GM12878 (cell line): ENCODE data around the gene FAM200B. TPM values are rescaled to one million over a fixed set of nuclear protein-coding genes. Genes with fewer than 3 reads are reported as not detected.

Experiments
- ATAC-seq: fragments of 200-7000 bp; cut with Tn5 transposase; 3 replicates; pipeline ENCODE4 v1.9.1; 2020; ENCODE audit warnings: mild to moderate bottlenecking, moderate library complexity
- BruUV-seq: library from RNA; stranded (reverse); fragments of 400-500 nt; replicated peaks from 2 replicates; lab custom pipeline; 2021; lab: Mats Ljungman, UMichigan
- CTCF ChIA-PET: fragments of 300-600 bp; sonication (Branson Sonifier 250); formaldehyde crosslinking; extraction: SDS; loops from one replicate; lab custom pipeline; 2021; ENCODE audit warnings: inconsistent platforms; lab: Yijun Ruan, JAX
- POLR2A ChIA-PET: fragments of 350-600 bp; formaldehyde crosslinking; extraction: SDS; loops from one replicate; lab custom pipeline; 2021; ENCODE audit warnings: inconsistent platforms; lab: Charles Lee
- RAD21 ChIA-PET: fragments of 300-600 bp; sonication (Branson Sonifier 250); formaldehyde crosslinking; loops from one replicate; lab custom pipeline; 2023; ENCODE audit warnings: antibody characterized with exemption; ENCODE audit not compliant: unreplicated experiment; lab: Charles Lee
- SMC1A ChIA-PET: fragments of 300-600 bp; sonication (Branson Sonifier 250); formaldehyde crosslinking; loops from one replicate; lab custom pipeline; 2023; ENCODE audit not compliant: unreplicated experiment, uncharacterized antibody; lab: Charles Lee
- DNase-seq: peaks from one replicate; pipeline ENCODE4 v3.0.0-alpha.2; 2011; ENCODE audit warnings: low read depth, low spot score
- FAIRE-seq: peaks from 3 replicates; lab custom pipeline; 2011; peaks lifted over from hg19 to GRCh38; lab: Jason Lieb, UNC
- H2AFZ ChIP-seq: 2 replicates; pipeline ENCODE4 v1.6.0; 2011; ENCODE audit warnings: low read depth, low read length, control low read depth; ENCODE audit not compliant: control insufficient read depth
- H3K27ac ChIP-seq: 2 replicates; pipeline ENCODE4 v1.5.1; 2011; ENCODE audit warnings: control low read depth; ENCODE audit not compliant: control insufficient read depth, insufficient read depth
- H3K27me3 ChIP-seq, 2 experiments: replicated peaks in 1 of 2; 2 replicates each; pipeline versions ENCODE4 v1.6.0 to v1.6.1; 2011; ENCODE audit warnings: low read length in 1 of 2; ENCODE audit not compliant: control insufficient read depth in 2 of 2, insufficient read depth in 2 of 2
- H3K36me3 ChIP-seq, 2 experiments: 2 replicates each; pipeline ENCODE4 v1.5.1; 2011; ENCODE audit warnings: low read length in 1 of 2; ENCODE audit not compliant: control insufficient read depth in 2 of 2, insufficient read depth in 2 of 2
- H3K4me1 ChIP-seq: 2 replicates; pipeline ENCODE4 v1.6.1; 2011; ENCODE audit warnings: mild to moderate bottlenecking, low read length, moderate library complexity, mixed read lengths; ENCODE audit not compliant: control insufficient read depth, insufficient read depth
- H3K4me2 ChIP-seq: 2 replicates; pipeline ENCODE4 v1.6.0; 2011; ENCODE audit warnings: control low read depth; ENCODE audit not compliant: control insufficient read depth, insufficient read depth
- H3K4me3 ChIP-seq: fragments of 200-600 bp; sonication (generic); 2 replicates; pipeline ENCODE4 v1.5.1; 2016
- H3K79me2 ChIP-seq: 2 replicates; pipeline ENCODE4 v1.6.0; 2011; ENCODE audit warnings: low read length; ENCODE audit not compliant: control insufficient read depth, insufficient read depth
- H3K9ac ChIP-seq: 2 replicates; pipeline ENCODE4 v1.8.0; 2011; ENCODE audit warnings: low read length, control low read depth, mixed read lengths; ENCODE audit not compliant: control insufficient read depth, insufficient read depth
- H3K9me3 ChIP-seq: replicated peaks from 3 replicates; pipeline ENCODE4 v1.5.1; 2011; ENCODE audit warnings: mild to moderate bottlenecking, low read length; ENCODE audit not compliant: control insufficient read depth, insufficient read depth
- H4K20me1 ChIP-seq: 2 replicates; pipeline ENCODE4 v1.6.0; 2011; ENCODE audit not compliant: control insufficient read depth, insufficient read depth
- BHLHE40 ChIP-seq, 2 experiments: fragments of 450-650 bp in 1 of 2; IDR thresholded peaks; 2 replicates each; pipeline ENCODE4 v1.6.1; 2011 to 2017; ENCODE audit warnings: low read depth in 2 of 2, borderline replicate concordance in 1 of 2, improper control_type of control experiment in 1 of 2, low read length in 1 of 2, mild to moderate bottlenecking in 1 of 2
- MXI1 ChIP-seq: fragments of 150-350 bp; IDR thresholded peaks from 2 replicates; pipeline ENCODE4 v1.6.1; 2011; ENCODE audit warnings: low read depth, mild to moderate bottlenecking, inconsistent platforms, low read length, improper control_type of control experiment
- PML ChIP-seq: IDR thresholded peaks from 2 replicates; pipeline ENCODE4 v1.6.1; 2012; ENCODE audit warnings: low read length, inconsistent platforms
- SKIL ChIP-seq: fragments of 450-650 bp; IDR thresholded peaks from 2 replicates; pipeline ENCODE4 v1.6.1; 2017; ENCODE audit warnings: mild to moderate bottlenecking, low read depth, inconsistent platforms; ENCODE audit not compliant: poor library complexity, severe bottlenecking
- ZZZ3 ChIP-seq: IDR thresholded peaks from 2 replicates; pipeline ENCODE4 v1.6.1; 2011; ENCODE audit warnings: low read depth; ENCODE audit not compliant: control insufficient read depth, insufficient read length
- in situ Hi-C: fragments of 300-500 bp; cut with MboI; formaldehyde crosslinking; loops from 9 replicates; pipeline ENCODE4 v1.14.3; 2018; ENCODE audit warnings: mixed read lengths
- intact Hi-C: fragments of 100-400 bp; cut with micrococcal nuclease; formaldehyde crosslinking; loops from one replicate; pipeline ENCODE4 v1.14.2; 2022; ENCODE audit not compliant: unreplicated experiment
- polyA plus RNA-seq, 11 experiments: library from polyadenylated mRNA; depleted of rRNA in 4 of 11; unstranded in 6 of 11; stranded (reverse) in 5 of 11; fragments of >200 nt; fragmentation: Nextera tagmentation in 4 of 11; fragmentation: Illumina TruSeq in 1 of 11; extraction: Ambion mirVana in 4 of 11; extraction: Trizol in 1 of 11; gene quantifications; 1 replicate in 1 of 11; 2 replicates in 10 of 11; pipeline versions ENCODE4 v1.2.1 to v1.2.3, GENCODE V29; 2011 to 2016; ENCODE audit warnings: inconsistent platforms in 2 of 11, missing spikeins in 2 of 11, low read depth in 1 of 11
- total RNA-seq, 4 experiments: library from RNA; depleted of rRNA in 3 of 4; stranded (reverse); fragments of >200 nt in 3 of 4; fragmentation: Illumina TruSeq in 1 of 4; extraction: Trizol in 1 of 4; gene quantifications; 2 replicates each; pipeline versions ENCODE4 v1.2.1 to v1.2.3, GENCODE V29; 2013 to 2021
- TF ChIP-seq, protein P1 (sequence below): IDR thresholded peaks from 2 replicates; pipeline ENCODE4 v1.6.1; 2012; ENCODE audit warnings: low read depth, low read length, improper control_type of control experiment
- TF ChIP-seq, protein P2 (sequence below): fragments of 450-650 bp; IDR thresholded peaks from 2 replicates; pipeline ENCODE4 v1.6.1; 2017; ENCODE audit warnings: mild to moderate bottlenecking, moderate library complexity

Gene FAM200B
- total and polyA plus RNA-seq, 10 of the 15 experiments (the other 5 are each of a cell fraction or from before 2014, with no cell fraction given): 13.8 to 48.5 (median 25.5) TPM

DNA sequence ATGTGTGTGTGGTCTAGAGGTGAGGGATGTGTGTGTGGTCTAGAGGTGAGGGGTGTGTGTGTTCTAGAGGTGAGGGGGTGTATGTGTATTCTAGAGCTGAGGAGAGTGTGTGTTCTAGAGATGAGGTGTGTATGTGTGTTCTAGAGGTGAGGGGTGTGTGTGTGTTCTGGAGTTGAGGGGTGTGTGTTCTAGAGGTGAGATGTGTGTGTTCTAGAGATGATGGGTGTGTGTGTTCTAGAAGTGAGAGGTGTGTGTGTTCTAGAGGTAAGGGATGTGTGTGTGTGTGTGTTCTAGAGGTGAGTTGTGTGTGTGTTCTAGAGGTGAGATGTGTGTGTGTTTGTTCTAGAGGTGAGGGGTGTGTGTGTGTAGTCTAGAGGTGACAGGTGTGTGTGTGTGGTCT lies 22.5 kb downstream of the FAM200B start:
- DNase-seq (no peak), ATAC-seq (no peak), FAIRE-seq (no peak)
- Histone ChIP-seq H3K9me3 (no peaks in the 10 kb centered on the region; the same call in 2 of the 3 replicates), H3K4me3 (no peak overlapping the region), H3K9ac (no peak overlapping the region), H3K4me2 (no peak overlapping the region), H3K4me1 (no peaks in the 10 kb centered on the region), H4K20me1 (no peaks in the 10 kb centered on the region), H2AFZ (no peak overlapping the region), H3K27me3 (no peaks in the 10 kb centered on the region), H3K79me2 (no peaks in the 10 kb centered on the region), H3K36me3 (no peaks in the 10 kb centered on the region), H3K27ac (no peak overlapping the region)
- intact Hi-C loops (no loop called here), in situ Hi-C loops (no loop called here)
- CTCF ChIA-PET: no interaction called here
- RAD21 ChIA-PET: no interaction called here
- BruUV-seq: no TSS peak
- POLR2A ChIA-PET: no interaction called here
- no peak for TF ChIP-seq PML
- no peak for TF ChIP-seq ZZZ3
- TF ChIP-seq MXI1: no peak
- TF ChIP-seq, protein P1, sequence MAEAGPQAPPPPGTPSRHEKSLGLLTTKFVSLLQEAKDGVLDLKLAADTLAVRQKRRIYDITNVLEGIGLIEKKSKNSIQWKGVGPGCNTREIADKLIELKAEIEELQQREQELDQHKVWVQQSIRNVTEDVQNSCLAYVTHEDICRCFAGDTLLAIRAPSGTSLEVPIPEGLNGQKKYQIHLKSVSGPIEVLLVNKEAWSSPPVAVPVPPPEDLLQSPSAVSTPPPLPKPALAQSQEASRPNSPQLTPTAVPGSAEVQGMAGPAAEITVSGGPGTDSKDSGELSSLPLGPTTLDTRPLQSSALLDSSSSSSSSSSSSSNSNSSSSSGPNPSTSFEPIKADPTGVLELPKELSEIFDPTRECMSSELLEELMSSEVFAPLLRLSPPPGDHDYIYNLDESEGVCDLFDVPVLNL: no peak
- TF ChIP-seq SKIL: no peak
- no peak for TF ChIP-seq BHLHE40 (IDR thresholded peaks at IDR 0.05; ENCODE audit: borderline replicate concordance in 1 of 2, low read depth in 2 of 2, low read length in 1 of 2)
- TF ChIP-seq, protein P2, sequence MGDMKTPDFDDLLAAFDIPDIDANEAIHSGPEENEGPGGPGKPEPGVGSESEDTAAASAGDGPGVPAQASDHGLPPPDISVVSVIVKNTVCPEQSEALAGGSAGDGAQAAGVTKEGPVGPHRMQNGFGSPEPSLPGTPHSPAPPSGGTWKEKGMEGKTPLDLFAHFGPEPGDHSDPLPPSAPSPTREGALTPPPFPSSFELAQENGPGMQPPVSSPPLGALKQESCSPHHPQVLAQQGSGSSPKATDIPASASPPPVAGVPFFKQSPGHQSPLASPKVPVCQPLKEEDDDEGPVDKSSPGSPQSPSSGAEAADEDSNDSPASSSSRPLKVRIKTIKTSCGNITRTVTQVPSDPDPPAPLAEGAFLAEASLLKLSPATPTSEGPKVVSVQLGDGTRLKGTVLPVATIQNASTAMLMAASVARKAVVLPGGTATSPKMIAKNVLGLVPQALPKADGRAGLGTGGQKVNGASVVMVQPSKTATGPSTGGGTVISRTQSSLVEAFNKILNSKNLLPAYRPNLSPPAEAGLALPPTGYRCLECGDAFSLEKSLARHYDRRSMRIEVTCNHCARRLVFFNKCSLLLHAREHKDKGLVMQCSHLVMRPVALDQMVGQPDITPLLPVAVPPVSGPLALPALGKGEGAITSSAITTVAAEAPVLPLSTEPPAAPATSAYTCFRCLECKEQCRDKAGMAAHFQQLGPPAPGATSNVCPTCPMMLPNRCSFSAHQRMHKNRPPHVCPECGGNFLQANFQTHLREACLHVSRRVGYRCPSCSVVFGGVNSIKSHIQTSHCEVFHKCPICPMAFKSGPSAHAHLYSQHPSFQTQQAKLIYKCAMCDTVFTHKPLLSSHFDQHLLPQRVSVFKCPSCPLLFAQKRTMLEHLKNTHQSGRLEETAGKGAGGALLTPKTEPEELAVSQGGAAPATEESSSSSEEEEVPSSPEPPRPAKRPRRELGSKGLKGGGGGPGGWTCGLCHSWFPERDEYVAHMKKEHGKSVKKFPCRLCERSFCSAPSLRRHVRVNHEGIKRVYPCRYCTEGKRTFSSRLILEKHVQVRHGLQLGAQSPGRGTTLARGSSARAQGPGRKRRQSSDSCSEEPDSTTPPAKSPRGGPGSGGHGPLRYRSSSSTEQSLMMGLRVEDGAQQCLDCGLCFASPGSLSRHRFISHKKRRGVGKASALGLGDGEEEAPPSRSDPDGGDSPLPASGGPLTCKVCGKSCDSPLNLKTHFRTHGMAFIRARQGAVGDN: no peak
- SMC1A ChIA-PET: no interaction called here
